ENCODE results near the gene SPN. TPM values are rescaled to one million over a fixed set of nuclear protein-coding genes. Genes with fewer than 3 reads are reported as not detected.
"Not testable (repeated sequence)": the region's sequence is repeated elsewhere in the genome, so short reads cannot be mapped to it uniquely, and the experiment has no call there.

SPN gene
- total and polyA plus RNA-seq, 4 donors, result 0.79 to 3.3 (median 0.92) TPM

DNA sequence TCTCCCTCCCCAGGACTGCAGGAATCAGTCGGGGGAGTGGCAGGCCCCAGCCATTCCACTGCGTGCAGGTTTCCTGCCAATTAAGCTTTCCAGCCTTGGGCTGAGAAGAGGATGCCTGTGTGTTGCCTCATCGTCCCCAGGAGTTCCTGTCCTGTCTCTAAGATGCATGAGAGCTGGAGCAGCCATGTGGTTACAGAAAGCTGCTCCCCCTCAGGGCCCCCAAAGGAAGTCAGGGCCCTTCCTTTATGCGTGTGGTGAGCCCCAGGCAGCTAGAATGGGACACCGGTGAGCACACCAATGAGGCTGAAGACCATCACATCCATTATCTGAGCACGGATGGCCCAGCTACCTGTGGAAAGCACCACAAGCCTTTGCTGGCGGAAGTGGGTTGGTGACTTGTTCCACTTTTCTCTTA lies 35.4 kb upstream of the SPN start:
- H3K36me3 ChIP-seq (ENCODE audit: control insufficient read depth, insufficient read depth, low read length); H3K4me3 ChIP-seq (ENCODE audit: low read depth, low read length); DNase-seq (ENCODE audit: low read depth in 4 of 6, low spot score in 6 of 6); H3K27me3 ChIP-seq (ENCODE audit: control insufficient read depth, insufficient read depth, low read length); H3K4me1 ChIP-seq (ENCODE audit: control insufficient read depth, insufficient read depth, low read length); H3K27ac ChIP-seq (ENCODE audit: low read depth, low read length); H3K9me3 ChIP-seq (ENCODE audit: control insufficient read depth, insufficient read depth, low read length): not testable (repeated sequence)
- WGBS (ENCODE audit: insufficient coverage), result no CpG with 5 or more reads among the region's 7 CpGs

DNA sequence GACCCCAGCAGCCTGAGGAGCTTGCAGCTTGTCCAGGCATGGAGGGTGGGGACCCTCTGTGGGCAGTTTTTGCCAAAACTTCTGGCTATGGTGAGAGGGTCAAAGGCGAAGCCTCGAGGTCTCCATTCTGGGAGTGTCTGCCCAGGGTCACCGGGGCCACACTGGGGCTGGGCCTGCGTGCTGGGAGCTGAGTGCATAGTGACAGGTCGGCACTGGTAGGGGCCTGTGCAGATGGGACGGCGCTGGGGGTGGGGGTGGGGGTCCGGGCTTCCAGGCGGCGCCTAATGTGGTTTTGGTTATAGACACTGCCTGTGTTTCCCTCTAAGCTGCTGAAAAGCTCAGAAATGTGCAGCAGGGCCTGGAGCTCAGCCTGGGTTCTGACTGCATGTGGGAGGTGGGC lies 34.3 kb upstream of the SPN start:
- not testable (repeated sequence) for DNase-seq (ENCODE audit: low read depth in 4 of 6, low spot score in 6 of 6); H3K9me3 ChIP-seq (ENCODE audit: control insufficient read depth, insufficient read depth, low read length); H3K36me3 ChIP-seq (ENCODE audit: control insufficient read depth, insufficient read depth, low read length); H3K4me1 ChIP-seq (ENCODE audit: control insufficient read depth, insufficient read depth, low read length); H3K4me3 ChIP-seq (ENCODE audit: low read depth, low read length); H3K27ac ChIP-seq (ENCODE audit: low read depth, low read length); H3K27me3 ChIP-seq (ENCODE audit: control insufficient read depth, insufficient read depth, low read length)
- WGBS (ENCODE audit: insufficient coverage), result 80% methylated on average over 1 of the region's 10 CpGs

DNA sequence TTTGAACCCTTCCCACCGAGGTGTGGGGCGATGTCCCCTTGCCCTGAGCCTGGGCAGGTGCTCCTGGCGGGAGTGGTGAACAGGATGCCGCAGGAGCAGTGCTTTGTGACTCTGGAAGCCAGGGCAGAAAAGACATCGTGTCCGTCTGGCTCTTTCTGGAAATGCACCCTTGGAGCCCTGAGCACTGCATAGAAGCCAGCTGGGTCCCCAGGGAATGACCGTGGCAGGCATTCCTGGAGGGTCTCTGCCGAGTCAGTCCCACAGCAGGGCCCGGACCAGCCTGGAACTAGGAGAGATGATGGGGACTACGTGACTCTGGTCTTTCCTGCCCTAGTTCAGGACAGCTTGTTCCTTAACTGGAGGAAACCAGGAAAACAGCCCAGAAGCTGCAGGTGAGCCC lies 33.7 kb upstream of the SPN start:
- DNase-seq (ENCODE audit: low read depth in 4 of 6, low spot score in 6 of 6); H3K4me1 ChIP-seq (ENCODE audit: control insufficient read depth, insufficient read depth, low read length); H3K27me3 ChIP-seq (ENCODE audit: control insufficient read depth, insufficient read depth, low read length); H3K9me3 ChIP-seq (ENCODE audit: control insufficient read depth, insufficient read depth, low read length); H3K27ac ChIP-seq (ENCODE audit: low read depth, low read length); H3K36me3 ChIP-seq (ENCODE audit: control insufficient read depth, insufficient read depth, low read length); H3K4me3 ChIP-seq (ENCODE audit: low read depth, low read length): not testable (repeated sequence)
- 83% methylated on average over 5 of the region's 10 CpGs for WGBS (ENCODE audit: insufficient coverage)

DNA sequence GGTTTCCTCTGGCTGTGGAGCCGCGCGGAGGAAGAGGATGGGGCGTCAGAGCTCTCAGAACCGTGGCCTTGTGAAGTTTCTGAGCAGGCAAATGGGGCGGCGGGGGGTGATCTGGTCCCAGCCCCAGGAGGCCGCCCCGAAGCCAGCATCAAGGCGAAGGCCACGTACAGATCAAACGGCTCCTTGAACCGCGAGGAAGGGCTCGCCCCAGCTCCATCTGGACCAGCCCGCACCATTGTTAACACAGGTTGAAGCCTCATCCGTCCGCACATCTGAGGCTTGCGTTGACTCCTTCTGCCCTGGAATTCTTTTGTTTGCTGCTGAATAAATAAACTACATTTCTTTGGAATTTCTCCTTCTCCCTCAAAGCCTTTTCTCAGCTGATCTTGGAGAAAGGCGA lies 31.4 kb upstream of the SPN start:
- H3K4me3 ChIP-seq (ENCODE audit: low read depth, low read length); H3K27me3 ChIP-seq (ENCODE audit: control insufficient read depth, insufficient read depth, low read length); H3K9me3 ChIP-seq (ENCODE audit: control insufficient read depth, insufficient read depth, low read length); DNase-seq (ENCODE audit: low read depth in 4 of 6, low spot score in 6 of 6); H3K4me1 ChIP-seq (ENCODE audit: control insufficient read depth, insufficient read depth, low read length); H3K27ac ChIP-seq (ENCODE audit: low read depth, low read length); H3K36me3 ChIP-seq (ENCODE audit: control insufficient read depth, insufficient read depth, low read length): not testable (repeated sequence)
- WGBS (ENCODE audit: insufficient coverage), result 55% methylated on average over 13 of the region's 20 CpGs

- no CpG with 5 or more reads among the region's 16 CpGs for WGBS (ENCODE audit: insufficient coverage)
- H3K4me1 ChIP-seq (ENCODE audit: control insufficient read depth, insufficient read depth, low read length); H3K9me3 ChIP-seq (ENCODE audit: control insufficient read depth, insufficient read depth, low read length); DNase-seq (ENCODE audit: low read depth in 4 of 6, low spot score in 6 of 6); H3K36me3 ChIP-seq (ENCODE audit: control insufficient read depth, insufficient read depth, low read length); H3K4me3 ChIP-seq (ENCODE audit: low read depth, low read length); H3K27me3 ChIP-seq (ENCODE audit: control insufficient read depth, insufficient read depth, low read length); H3K27ac ChIP-seq (ENCODE audit: low read depth, low read length): not testable (repeated sequence)
Measured at GRCh38 chr16:29635902-29636301, 27.1 kb upstream of the SPN start.

DNA sequence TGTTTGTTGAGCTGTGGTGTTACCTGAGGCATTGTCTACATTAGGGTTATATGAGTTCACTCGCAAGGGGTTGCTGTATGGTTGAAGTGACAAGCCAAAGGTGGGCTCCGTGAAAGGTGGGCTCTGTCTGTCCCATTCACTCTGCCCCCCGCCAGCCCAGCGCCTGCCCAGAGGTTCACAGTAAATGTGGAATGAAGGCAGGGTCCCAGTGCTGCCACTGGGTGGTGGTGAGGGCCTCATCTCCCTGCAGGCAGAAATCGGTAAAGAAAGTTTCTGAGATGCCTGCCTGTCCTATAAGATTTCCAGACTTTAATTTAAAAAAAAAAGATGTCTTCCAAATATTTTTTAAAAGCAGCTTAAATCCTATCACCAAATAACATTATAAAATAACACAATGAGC lies 26.7 kb upstream of the SPN start:
- not testable (repeated sequence) for H3K36me3 ChIP-seq (ENCODE audit: control insufficient read depth, insufficient read depth, low read length); H3K27ac ChIP-seq (ENCODE audit: low read depth, low read length); H3K4me3 ChIP-seq (ENCODE audit: low read depth, low read length); H3K27me3 ChIP-seq (ENCODE audit: control insufficient read depth, insufficient read depth, low read length); DNase-seq (ENCODE audit: low read depth in 4 of 6, low spot score in 6 of 6); H3K4me1 ChIP-seq (ENCODE audit: control insufficient read depth, insufficient read depth, low read length); H3K9me3 ChIP-seq (ENCODE audit: control insufficient read depth, insufficient read depth, low read length)
- no CpG with 5 or more reads among the region's 5 CpGs for WGBS (ENCODE audit: insufficient coverage)

DNA sequence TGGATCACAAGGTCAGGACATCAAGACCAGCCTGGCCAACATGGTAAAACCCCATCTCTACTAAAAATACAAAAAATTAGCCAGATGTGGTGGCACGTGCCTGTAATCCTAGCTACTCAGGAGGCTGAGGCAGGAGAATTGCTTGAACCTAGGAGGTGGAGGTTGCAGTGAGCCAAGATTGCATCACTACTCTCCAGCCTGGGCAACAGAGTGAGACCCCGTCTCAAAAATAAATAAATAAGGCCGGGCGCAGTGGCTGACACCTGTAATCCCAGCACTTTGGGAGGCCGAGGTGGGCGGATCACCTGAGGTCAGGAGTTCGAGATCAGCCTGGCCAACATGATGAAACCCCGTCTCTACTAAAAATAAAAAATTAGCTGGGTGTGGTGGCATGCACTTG lies 24.3 kb upstream of the SPN start:
- not testable (repeated sequence) for DNase-seq (ENCODE audit: low read depth in 4 of 6, low spot score in 6 of 6); H3K27me3 ChIP-seq (ENCODE audit: control insufficient read depth, insufficient read depth, low read length); H3K9me3 ChIP-seq (ENCODE audit: control insufficient read depth, insufficient read depth, low read length); H3K36me3 ChIP-seq (ENCODE audit: control insufficient read depth, insufficient read depth, low read length); H3K27ac ChIP-seq (ENCODE audit: low read depth, low read length); H3K4me1 ChIP-seq (ENCODE audit: control insufficient read depth, insufficient read depth, low read length); H3K4me3 ChIP-seq (ENCODE audit: low read depth, low read length)
- WGBS (ENCODE audit: insufficient coverage), result 96% methylated on average over 6 of the region's 8 CpGs

DNA sequence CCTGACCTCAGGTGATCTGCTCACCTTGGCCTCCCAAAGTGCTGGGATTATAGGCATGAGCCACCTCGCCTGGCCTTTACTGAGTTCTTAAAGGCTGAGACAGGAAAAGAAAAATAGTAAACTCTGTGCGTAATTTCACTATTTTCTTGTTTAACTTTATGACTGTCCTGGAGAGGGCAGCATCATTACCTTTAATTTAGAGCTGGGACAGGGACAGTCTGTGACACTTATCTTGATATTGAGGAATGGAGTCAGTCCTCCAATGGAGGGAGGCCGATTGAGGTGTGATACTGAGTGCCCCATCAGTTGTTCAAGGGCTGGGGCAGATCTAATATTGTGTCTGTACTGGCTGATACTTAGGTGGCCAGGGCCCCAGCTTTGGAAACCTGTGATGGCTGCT lies 21.5 kb upstream of the SPN start:
- Histone ChIP-seq H3K4me1 (ENCODE audit: control insufficient read depth, insufficient read depth, low read length) (no peaks in the 10 kb centered on the region), H3K27me3 (ENCODE audit: control insufficient read depth, insufficient read depth, low read length) (no peaks in the 10 kb centered on the region), H3K9me3 (ENCODE audit: control insufficient read depth, insufficient read depth, low read length) (no peaks in the 10 kb centered on the region), H3K36me3 (ENCODE audit: control insufficient read depth, insufficient read depth, low read length) (no peaks in the 10 kb centered on the region), H3K27ac (ENCODE audit: low read depth, low read length) (no peak overlapping the region), H3K4me3 (ENCODE audit: low read depth, low read length) (no peak overlapping the region)
- WGBS (ENCODE audit: insufficient coverage), result 80% methylated on average over 1 of the region's 3 CpGs
- peak in 2 of 6 donors; percentile 7 to 11 for DNase-seq (ENCODE audit: low read depth in 4 of 6, low spot score in 6 of 6)

DNA sequence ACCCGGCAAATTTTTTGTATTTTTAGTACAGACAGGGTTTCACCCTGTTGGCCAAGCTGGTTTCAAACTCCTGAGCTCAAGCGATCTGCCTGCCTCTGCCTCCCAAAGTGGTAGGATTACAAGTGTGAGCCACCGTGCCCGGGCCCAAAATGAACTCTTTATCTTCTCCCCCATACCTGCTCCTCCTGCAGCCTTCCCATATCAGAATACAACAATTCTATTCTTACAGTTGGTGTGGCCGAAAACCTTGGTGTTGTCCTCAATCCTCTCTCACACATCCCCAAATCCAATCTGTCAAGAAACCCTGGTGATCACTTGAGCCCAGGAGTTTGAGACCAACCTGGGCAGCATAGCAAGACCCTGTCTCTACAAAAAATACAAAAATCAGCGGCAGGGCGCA lies 19.5 kb upstream of the SPN start:
- Histone ChIP-seq H3K36me3 (ENCODE audit: control insufficient read depth, insufficient read depth, low read length) (no peaks in the 10 kb centered on the region), H3K9me3 (ENCODE audit: control insufficient read depth, insufficient read depth, low read length) (no peaks in the 10 kb centered on the region), H3K27ac (ENCODE audit: low read depth, low read length) (no peak overlapping the region), H3K27me3 (ENCODE audit: control insufficient read depth, insufficient read depth, low read length) (no peaks in the 10 kb centered on the region), H3K4me1 (ENCODE audit: control insufficient read depth, insufficient read depth, low read length) (no peaks in the 10 kb centered on the region), H3K4me3 (ENCODE audit: low read depth, low read length) (no peak overlapping the region)
- WGBS (ENCODE audit: insufficient coverage), result 86% methylated on average over 7 of the region's 7 CpGs
- DNase-seq (ENCODE audit: low read depth in 4 of 6, low spot score in 6 of 6), result no peak

DNA sequence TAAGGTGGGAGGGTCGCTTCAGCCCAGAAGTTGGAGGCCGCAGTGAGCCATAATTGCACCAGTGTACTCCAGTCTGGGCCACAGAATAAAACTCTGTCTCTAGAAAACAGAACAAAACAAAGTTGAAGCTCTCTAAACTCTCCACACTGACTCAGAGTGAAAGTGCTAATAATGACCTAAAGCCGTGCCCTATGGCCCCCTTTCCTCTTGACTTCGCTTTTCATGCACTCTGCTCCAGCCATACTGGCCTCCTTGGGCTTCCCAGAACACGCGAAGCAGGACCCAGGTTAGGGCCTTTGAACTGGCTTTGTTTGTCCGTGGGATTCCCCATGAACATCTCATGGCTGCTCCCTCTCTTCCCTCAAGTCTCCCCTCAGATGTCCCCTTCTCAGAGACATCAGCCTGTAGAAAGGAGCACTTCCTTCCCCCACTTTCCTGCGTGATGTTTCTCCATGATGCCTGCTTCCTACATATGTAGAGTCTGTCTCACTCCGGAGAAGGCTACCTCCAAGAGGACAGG lies 18.6 kb upstream of the SPN start:
- H3K4me3 ChIP-seq (ENCODE audit: low read depth, low read length), result no peak overlapping the region
- WGBS (ENCODE audit: insufficient coverage), result 91% methylated on average over 8 of the region's 9 CpGs
- no peak overlapping the region for H3K27ac ChIP-seq (ENCODE audit: low read depth, low read length)
- no peaks in the 10 kb centered on the region for H3K36me3 ChIP-seq (ENCODE audit: control insufficient read depth, insufficient read depth, low read length)
- no peak for DNase-seq (ENCODE audit: low read depth in 4 of 6, low spot score in 6 of 6)
- no peaks in the 10 kb centered on the region for H3K27me3 ChIP-seq (ENCODE audit: control insufficient read depth, insufficient read depth, low read length)
- H3K4me1 ChIP-seq (ENCODE audit: control insufficient read depth, insufficient read depth, low read length), result no peaks in the 10 kb centered on the region
- no peaks in the 10 kb centered on the region for H3K9me3 ChIP-seq (ENCODE audit: control insufficient read depth, insufficient read depth, low read length)

Data from spinal cord (tissue), 10 donors.